Vagina (tissue), 2 donors: ENCODE results near the gene PAX2.

Experiments used
- CTCF ChIP-seq, 3 experiments: fragments of 450-650 bp in 2 of 3; fragments of 200-600 bp in 1 of 3; sonication (generic) in 1 of 3; IDR thresholded peaks; one replicate each; pipeline ENCODE4 v1.5.1; 2017 to 2019; ENCODE audit warnings: antibody characterized with exemption in 3 of 3, mild to moderate bottlenecking in 2 of 3, moderate library complexity in 2 of 3
- POLR2A ChIP-seq, 2 donors: fragments of 450-650 bp; IDR thresholded peaks; one replicate each; pipeline ENCODE4 v1.6.1; 2017; ENCODE audit warnings: antibody characterized with exemption in 2 of 2, mild to moderate bottlenecking in 2 of 2, moderate library complexity in 2 of 2
- POLR2AphosphoS5 ChIP-seq, 2 donors: sonication (generic); formaldehyde crosslinking; IDR thresholded peaks; one replicate each; pipeline ENCODE4 v1.9.0; 2017; ENCODE audit warnings: antibody characterized with exemption in 2 of 2, mild to moderate bottlenecking in 2 of 2, low read depth in 1 of 2; ENCODE audit not compliant: insufficient read depth in 1 of 2

DNA sequence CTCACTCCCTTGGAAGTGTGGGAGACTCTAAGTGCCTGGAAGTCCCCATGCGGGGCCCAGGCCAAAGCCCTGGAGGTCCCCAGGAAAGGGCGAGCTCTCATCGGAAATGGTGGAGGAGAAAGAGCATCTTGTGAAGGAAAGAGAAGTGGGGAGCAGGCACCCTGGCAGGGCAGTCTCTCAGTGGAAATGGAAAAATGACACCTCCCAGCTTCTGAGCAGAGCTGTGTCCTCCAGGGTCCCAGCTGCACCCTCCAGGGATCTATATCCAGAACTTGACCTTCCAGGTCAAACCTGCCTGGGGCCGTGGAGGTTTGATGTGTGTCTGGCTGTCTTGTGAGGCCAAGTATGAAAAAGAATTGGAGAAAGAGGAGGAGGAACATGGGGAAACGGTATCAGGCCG, 29.5 kb downstream of the PAX2 start:
- TF ChIP-seq CTCF (IDR thresholded peaks at IDR 0.05) (no peak), POLR2A (IDR thresholded peaks at IDR 0.05) (no peak), POLR2AphosphoS5 (IDR thresholded peaks at IDR 0.05; ENCODE audit: insufficient read depth in 1 of 2, low read depth in 1 of 2) (no peak)
